ENCODE results near the gene C1QTNF8. TPM values are rescaled to one million over a fixed set of nuclear protein-coding genes. Genes with fewer than 3 reads are reported as not detected.

The C1QTNF8 gene
- polyA plus RNA-seq, 1 donor from 2014 or later = not detected

DNA sequence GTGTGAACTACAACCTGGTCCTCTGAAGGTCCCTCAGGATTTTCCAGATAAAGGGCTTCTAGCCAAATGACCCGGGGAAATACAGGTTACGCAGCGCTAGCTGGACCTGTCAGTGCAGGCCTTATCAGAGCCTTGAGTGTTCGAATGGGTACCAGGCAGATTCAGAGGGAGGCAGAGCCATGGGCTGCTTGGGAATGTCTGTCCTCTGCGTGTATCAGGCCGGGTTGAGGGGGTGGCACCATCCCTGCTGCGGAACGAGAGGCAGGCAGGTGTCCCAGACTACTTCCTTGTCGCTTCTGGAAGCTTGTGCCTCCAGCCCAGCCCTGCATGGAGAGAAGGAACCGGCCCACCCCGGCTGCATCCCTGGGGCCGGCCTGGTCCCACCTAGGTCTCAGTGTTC is 57.1 kb downstream of the C1QTNF8 start:
- Mint-ChIP-seq H3K27me3 (peaks cover 17% of the 10 kb centered on the region), H3K4me3 (no peak overlapping the region), H3K4me1 (no peaks in the 10 kb centered on the region), H3K36me3 (peaks cover 3% of the 10 kb centered on the region), H3K9me3 (peaks cover 0 to 7% (median 5%) of the 10 kb centered on the region in 3 donors), H3K27ac (no peak overlapping the region)

Other genes starting within 250 kb of the C1QTNF8 start
- 16.1 TPM for gene LMF1, start 125.3 kb downstream of the C1QTNF8 start, polyA plus RNA-seq
- gene SOX8, start 114.5 kb downstream of the C1QTNF8 start, polyA plus RNA-seq = 0.48 TPM
- gene SSTR5, start 23.5 kb downstream of the C1QTNF8 start, polyA plus RNA-seq = not detected
- not detected for gene CACNA1H, start 56.9 kb upstream of the C1QTNF8 start, polyA plus RNA-seq
- gene TPSG1, start 129.0 kb upstream of the C1QTNF8 start, polyA plus RNA-seq = not detected
- not detected for gene TPSB2, start 133.9 kb upstream of the C1QTNF8 start, polyA plus RNA-seq
- gene TPSAB1, start 144.5 kb upstream of the C1QTNF8 start, polyA plus RNA-seq = not detected
- gene TPSD1, start 159.8 kb upstream of the C1QTNF8 start, polyA plus RNA-seq = not detected
- 165 TPM for gene UBE2I, start 213.4 kb upstream of the C1QTNF8 start, polyA plus RNA-seq
- 26.0 TPM for gene BAIAP3, start 237.4 kb upstream of the C1QTNF8 start, polyA plus RNA-seq